Measurements from ENCODE around the gene PPM1L.
A peak's percentile ranks its signal among the peaks of the same experiment; 100 is the strongest.

The PPM1L gene

GRCh38 chr3:160857476-160858119, 101.6 kb downstream of the PPM1L start:
- DNase-seq: no peak

DNA sequence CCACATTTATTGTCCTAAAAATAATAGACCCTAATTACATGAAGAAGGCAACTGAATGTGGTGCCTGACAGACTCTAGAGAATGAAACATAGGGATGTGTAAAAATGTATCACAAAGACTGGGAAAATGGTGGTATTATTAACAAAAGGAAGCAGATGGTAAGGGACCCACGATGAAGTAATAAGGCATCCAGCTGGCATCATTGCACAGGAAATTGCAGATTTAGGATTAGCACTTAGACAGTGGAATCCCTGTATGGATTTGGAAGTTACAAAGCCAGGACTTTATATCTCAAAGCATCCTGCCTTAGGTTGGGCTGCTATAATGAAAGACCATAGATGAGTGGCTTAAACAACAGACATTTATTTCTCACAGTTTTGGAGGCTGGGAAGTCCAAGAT, 104.3 kb downstream of the PPM1L start:
- peak; percentile 89 for DNase-seq

GRCh38 chr3:160869825-160870224, 113.8 kb downstream of the PPM1L start:
- peak; percentile 75 for DNase-seq

DNA sequence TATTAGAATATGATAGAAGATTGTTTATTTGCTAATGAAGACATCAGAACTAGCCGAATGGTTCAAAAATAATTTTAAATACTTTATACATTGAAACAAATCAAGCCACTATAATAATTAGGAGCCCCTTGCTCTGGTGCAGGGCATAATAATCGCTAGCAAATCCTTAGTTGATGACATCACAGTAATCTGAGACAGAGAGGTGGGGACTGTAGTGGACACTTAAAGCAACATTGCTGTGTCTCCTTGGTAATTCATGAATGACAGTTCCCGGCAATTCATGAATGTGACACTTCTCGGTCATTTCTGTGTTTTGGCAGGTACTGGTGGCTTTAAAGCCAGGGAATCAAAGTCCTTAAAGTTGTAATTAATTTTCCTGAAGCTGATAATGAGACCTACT, 114.3 kb downstream of the PPM1L start:
- peak; percentile 79 for DNase-seq

DNA sequence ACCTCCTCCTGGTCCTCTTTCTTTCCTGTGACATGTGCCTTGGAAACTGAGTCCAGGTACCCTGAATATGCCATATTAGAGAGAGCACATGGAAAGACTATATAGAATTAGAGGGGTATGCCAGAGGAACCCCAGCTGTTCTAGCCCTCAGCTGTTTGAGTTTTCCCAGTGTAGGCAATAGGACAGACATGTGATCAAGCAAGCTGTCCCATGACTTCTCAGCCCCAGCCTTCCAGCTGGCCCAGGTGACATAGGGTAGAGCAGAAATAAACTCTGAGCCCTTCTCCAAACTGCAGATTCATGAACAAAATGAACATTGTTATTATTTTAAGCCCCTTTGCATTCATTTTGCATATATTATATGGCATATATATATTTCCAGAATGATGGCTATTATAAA, 118.7 kb downstream of the PPM1L start:
- DNase-seq: no peak

DNA sequence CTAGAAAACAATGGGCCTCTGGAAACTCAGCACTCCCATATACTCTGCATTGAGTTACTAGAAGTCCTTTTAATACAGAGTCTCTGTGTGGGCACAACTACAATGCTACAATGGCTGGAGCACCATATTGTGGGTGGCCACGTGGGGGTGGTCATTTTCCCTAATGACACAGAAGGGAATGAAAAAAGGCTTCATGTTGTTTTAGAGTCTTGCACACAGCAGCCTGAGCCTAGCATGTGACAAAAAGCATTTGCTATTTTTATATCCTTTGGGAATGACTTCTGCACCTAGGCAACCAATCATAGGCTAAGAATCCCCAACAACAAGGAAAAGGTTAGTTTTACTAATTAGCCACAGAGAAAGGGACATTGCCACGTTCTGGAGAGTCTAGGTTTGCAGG, 120.6 kb downstream of the PPM1L start:
- no peak for DNase-seq

DNA sequence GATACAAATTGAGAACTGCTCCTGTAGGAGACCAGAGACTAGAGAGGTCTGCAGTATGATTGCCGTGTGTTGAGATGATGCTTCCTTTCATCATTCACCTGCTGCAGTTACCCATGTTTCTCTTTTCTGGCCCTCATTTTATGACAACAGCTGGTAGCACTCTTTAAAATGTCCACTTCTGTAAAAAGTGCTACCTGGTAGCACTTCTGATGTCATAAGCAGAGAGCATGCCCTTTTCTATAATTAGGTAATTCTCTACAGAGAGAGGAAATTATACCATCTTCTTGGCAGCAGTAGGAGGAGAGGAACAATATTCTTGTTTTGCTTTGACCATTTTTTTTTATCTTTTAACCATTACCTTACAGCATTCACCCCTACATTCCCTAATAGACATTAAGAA, 123.8 kb downstream of the PPM1L start:
- DNase-seq: no peak

- no peak for DNase-seq
Measured at GRCh38 chr3:160883373-160883772, 127.3 kb downstream of the PPM1L start.

DNA sequence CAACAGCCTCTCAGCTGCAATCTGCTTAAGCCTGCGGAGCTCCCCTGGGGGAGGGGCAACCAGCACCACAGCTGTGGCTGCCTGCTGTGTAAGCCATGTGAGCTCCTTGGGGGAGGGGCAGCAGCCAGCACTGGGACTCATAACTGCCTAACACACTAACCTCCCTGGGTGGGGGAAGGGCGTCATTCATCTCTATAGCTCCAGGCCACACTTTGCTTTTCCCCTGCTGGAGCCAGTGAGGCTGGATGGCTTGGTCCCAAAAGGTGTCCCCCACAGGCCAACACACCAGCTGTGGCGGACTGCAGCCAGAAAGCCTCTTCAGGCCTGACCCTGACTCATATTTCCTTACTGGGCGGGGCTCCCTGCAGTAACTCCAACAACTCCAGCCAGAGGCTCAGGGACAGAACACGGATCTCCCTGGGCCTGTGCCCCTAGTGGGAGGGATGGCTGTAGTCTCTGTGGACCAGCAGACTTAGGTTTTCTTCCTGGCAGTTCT, 129.8 kb downstream of the PPM1L start:
- DNase-seq: peak; percentile 99

- DNase-seq: no peak
Measured at GRCh38 chr3:160886421-160886820, 130.4 kb downstream of the PPM1L start.

GRCh38 chr3:160893207-160893606, 137.2 kb downstream of the PPM1L start:
- no peak for DNase-seq

GRCh38 chr3:160904691-160905090, 148.7 kb downstream of the PPM1L start:
- DNase-seq: no peak

DNA sequence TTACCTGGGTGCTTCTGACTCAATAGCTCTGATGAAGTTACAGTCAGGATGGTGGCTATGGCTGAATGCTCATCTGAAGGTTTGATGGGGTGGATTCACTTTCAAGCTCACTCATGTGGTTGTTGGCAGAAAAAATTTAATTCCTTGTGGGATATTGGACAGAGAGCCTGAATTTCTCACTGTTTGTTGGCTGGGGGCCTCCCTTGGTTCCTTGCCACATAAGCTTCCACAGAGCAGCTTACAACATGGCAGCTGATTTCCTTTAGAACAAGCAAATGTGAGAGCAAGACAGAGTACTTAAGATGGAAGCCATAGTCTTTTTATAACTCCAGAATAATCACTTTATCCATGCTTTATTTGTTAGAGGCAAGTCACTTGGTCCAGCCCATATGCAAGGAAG, 150.6 kb downstream of the PPM1L start:
- no peak for DNase-seq

- DNase-seq: no peak
Measured at GRCh38 chr3:160909917-160910316, 153.9 kb downstream of the PPM1L start.

GRCh38 chr3:160911411-160911810, 155.4 kb downstream of the PPM1L start:
- DNase-seq: no peak

GRCh38 chr3:160916472-160916871, 160.4 kb downstream of the PPM1L start:
- DNase-seq: no peak

GRCh38 chr3:160919942-160920341, 163.9 kb downstream of the PPM1L start:
- DNase-seq: no peak

DNA sequence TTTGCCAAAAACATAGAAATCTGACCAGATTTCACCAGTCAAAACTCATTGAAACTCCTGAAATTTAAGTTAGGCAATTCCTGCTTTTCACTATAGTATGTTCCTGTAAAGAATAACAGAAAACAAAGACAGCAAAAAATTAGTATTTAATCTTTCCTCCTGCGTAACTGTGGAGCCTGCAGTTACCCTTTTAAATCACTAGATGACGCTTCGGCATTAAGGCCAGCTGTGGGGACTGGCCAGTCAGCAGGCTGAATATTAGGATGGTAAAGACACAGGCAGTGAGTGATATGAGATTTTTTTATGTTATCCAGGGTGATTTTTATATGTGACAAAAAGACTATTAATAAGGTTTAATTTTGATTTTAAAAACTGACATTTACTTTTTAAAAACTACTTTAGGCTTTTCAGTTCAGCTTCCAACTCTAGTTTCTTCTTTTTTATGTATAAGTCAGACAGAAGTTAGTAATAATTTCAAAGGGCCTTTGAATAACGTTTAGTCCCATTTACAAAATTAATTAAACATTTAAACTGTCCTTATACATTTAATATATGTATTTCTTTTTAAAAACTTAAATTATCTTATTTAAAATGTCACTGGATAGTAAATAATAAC, 165.1 kb downstream of the PPM1L start:
- DNase-seq: peak; percentile 74

GRCh38 chr3:160924776-160925175, 168.7 kb downstream of the PPM1L start:
- DNase-seq: no peak

DNA sequence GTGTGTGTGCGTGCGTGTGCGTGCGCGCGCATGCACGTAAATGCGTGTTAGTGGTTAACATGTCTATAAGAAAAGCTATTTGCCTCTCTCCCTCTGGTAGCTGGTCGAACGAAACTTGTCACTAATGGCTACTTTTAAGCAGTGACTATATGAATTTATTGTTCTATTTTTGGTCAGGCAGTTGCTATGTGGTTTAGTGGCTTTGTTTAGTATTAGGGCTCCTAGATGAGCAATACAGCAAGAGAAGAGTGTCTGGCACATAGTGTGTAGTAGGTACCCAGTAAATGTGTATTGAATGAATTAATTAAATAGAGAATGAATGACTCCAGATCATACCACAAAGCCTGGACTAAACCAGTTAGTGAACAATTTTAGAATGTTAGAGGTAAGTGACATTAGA, 171.6 kb downstream of the PPM1L start:
- DNase-seq: no peak

DNA sequence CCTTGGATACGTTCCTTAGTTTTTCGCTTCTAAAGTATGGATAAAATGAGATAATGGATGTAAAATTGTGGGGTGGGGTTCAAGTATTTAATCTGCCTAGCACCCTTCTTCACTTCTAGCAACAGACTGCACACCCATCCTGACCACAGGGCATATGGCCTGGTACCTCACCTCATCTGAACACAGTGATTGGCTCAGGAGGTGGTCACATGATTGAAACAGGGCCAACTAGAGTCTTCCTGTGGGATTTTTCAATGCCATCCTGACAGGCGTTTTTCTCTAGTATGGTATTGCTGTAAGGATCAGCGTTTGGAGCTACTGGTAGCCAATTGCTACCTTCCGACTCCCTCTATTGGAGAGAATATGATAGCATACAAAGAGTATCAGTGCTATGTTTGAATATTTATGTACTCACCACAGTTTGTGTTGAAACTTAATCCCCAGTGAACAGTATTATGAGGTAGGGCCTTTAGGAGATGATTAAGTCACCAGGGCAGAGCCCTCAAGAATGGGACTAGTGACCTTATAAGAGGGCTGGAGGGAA, 172.2 kb downstream of the PPM1L start:
- DNase-seq: peak; percentile 64

- DNase-seq: peak; percentile 51
Measured at GRCh38 chr3:160929595-160929994, 173.6 kb downstream of the PPM1L start.

GRCh38 chr3:160931474-160931873, 175.4 kb downstream of the PPM1L start:
- no peak for DNase-seq

DNA sequence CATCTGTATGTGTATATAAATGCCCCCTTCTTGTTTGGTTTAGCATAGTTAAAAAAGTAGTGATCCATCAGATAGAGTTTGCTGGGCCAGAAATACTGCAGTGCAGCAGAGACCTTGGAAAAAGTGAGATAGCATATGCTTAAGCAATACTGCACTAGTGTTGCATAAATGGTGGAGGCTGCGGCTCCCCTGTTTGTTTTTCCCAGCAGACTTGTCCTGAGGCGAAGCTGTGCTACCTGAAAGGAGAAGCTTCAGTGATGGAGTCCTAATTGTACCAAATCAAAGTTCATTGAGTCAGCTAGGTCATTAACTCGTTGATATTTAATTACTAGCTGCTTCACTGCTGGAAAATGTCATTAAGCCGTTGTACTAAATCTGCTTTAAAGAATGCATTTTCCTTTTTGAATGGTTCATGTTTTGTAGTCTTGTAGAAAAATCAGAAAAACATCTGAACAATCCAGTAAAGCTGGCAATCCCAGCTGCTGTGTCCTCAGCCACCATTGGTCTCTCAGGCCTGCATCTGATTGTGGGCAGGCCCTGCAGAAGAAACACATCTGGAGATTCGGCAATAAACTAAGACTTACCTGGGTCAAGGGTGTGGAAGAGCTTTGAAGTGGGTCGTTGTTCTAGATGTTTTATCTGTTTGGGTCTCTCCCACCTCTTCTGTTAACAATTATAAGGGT, 179.5 kb downstream of the PPM1L start:
- DNase-seq: no peak

Data from NCI-H82 (cell line).